Ascending aorta (tissue), 2 donors: ENCODE measurements around the gene LRP1B. TPM values are rescaled to one million over a fixed set of nuclear protein-coding genes. Genes with fewer than 3 reads are reported as not detected.

Source experiments
- DNase-seq, 2 donors: peaks; one replicate each; pipeline ENCODE4 v3.0.0-alpha.2; 2019; ENCODE audit warnings: low spot score in 2 of 2
- H3K27ac ChIP-seq, 2 donors: fragments of 200-600 bp; sonication (generic); one replicate each; pipeline ENCODE4 v1.5.1; 2016 to 2017; ENCODE audit warnings: mild to moderate bottlenecking in 1 of 2
- H3K27me3 ChIP-seq: fragments of 200-600 bp; sonication (generic); one replicate; pipeline ENCODE4 v1.5.1; 2017
- H3K36me3 ChIP-seq, 2 donors: fragments of 200-600 bp; sonication (generic); one replicate each; pipeline ENCODE4 v1.5.1; 2016
- H3K4me1 ChIP-seq, 2 donors: fragments of 200-600 bp; sonication (generic); one replicate each; pipeline ENCODE4 v1.5.1; 2016 to 2017; ENCODE audit warnings: mild to moderate bottlenecking in 1 of 2
- H3K4me3 ChIP-seq, 2 donors: fragments of 200-600 bp; sonication (generic); one replicate each; pipeline ENCODE4 v1.5.1; 2016 to 2017; ENCODE audit warnings: mild to moderate bottlenecking in 1 of 2
- H3K9me3 ChIP-seq, 2 donors: fragments of 200-600 bp; sonication (generic); one replicate each; pipeline ENCODE4 v1.5.1; 2016
- intact Hi-C: fragments of 100-400 bp; cut with DNase I; formaldehyde crosslinking; loops from one replicate; pipeline ENCODE4 v1.15.1; 2023
- total RNA-seq: library from RNA; depleted of rRNA; stranded (reverse); fragments of >200 nt; gene quantifications from one replicate; pipeline ENCODE4 v1.1.0, GENCODE V29; 2016
- TF ChIP-seq, protein P1 (sequence below), 3 experiments: fragments of 200-600 bp in 2 of 3; fragments of 450-650 bp in 1 of 3; sonication (generic) in 2 of 3; IDR thresholded peaks; one replicate each; pipeline ENCODE4 v1.5.1; 2016 to 2019; ENCODE audit warnings: antibody characterized with exemption in 3 of 3, mild to moderate bottlenecking in 1 of 3, moderate library complexity in 1 of 3

The LRP1B gene
- total RNA-seq, 1 donor from 2014 or later, result not detected

DNA sequence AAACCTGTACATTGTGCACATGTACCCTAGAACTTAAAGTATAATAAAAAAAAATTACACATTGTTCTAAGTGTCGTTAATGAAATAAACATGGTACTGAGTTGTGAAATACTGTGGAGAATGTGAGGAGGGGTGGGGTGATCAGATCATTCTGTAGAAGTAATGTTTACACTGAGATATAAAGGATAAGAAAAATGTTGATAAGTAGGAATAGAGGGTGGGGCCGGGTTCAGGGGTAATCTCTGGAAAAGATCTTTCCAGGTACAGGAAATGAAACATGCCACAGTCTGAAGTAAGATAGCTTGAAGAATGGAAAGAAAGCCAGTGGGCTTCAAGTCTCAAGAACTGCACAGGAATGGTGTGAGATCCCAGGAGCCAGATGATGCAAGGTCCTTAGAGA is 1482.4 kb downstream of the LRP1B start:
- Histone ChIP-seq H3K36me3 (no peaks in the 10 kb centered on the region), H3K27me3 (no peaks in the 10 kb centered on the region), H3K4me3 (no peak overlapping the region), H3K27ac (no peak overlapping the region), H3K4me1 (no peaks in the 10 kb centered on the region), H3K9me3 (no peaks in the 10 kb centered on the region)
- TF ChIP-seq, protein P1, sequence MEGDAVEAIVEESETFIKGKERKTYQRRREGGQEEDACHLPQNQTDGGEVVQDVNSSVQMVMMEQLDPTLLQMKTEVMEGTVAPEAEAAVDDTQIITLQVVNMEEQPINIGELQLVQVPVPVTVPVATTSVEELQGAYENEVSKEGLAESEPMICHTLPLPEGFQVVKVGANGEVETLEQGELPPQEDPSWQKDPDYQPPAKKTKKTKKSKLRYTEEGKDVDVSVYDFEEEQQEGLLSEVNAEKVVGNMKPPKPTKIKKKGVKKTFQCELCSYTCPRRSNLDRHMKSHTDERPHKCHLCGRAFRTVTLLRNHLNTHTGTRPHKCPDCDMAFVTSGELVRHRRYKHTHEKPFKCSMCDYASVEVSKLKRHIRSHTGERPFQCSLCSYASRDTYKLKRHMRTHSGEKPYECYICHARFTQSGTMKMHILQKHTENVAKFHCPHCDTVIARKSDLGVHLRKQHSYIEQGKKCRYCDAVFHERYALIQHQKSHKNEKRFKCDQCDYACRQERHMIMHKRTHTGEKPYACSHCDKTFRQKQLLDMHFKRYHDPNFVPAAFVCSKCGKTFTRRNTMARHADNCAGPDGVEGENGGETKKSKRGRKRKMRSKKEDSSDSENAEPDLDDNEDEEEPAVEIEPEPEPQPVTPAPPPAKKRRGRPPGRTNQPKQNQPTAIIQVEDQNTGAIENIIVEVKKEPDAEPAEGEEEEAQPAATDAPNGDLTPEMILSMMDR (IDR thresholded peaks at IDR 0.05), result no peak
- intact Hi-C loops, result no loop called here
- DNase-seq, result no peak

GRCh38 chr2:140643761-140644187 is 1487.0 kb downstream of the LRP1B start:
- Histone ChIP-seq H3K9me3 (no peaks in the 10 kb centered on the region), H3K27ac (no peak overlapping the region), H3K36me3 (no peaks in the 10 kb centered on the region), H3K27me3 (no peaks in the 10 kb centered on the region), H3K4me3 (no peak overlapping the region), H3K4me1 (no peaks in the 10 kb centered on the region)
- no peak for DNase-seq
- TF ChIP-seq, protein P1 (IDR thresholded peaks at IDR 0.05), result no peak
- intact Hi-C loops, result no loop called here

DNA sequence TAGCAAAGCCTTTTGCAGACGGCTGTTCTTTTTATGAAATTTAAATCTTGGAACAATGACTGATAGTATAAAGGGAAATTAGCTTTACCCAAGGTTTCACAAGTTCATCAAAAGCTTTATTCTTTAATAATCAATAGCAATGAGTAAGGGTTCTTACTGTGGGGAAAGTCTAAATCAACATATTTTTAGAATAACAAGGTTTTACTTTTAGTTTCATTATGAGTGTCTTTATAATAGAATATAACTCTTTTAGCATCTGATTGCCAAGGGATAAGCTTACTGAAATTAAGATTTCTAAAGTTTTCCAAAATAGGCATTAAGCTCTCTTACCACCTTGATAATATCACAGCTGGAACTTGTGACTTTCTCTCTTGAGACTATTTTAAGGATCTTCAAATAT is 1489.7 kb downstream of the LRP1B start:
- Histone ChIP-seq H3K27me3 (no peaks in the 10 kb centered on the region), H3K4me3 (no peak overlapping the region), H3K9me3 (no peaks in the 10 kb centered on the region), H3K27ac (no peak overlapping the region), H3K36me3 (no peaks in the 10 kb centered on the region), H3K4me1 (no peaks in the 10 kb centered on the region)
- intact Hi-C loops, result no loop called here
- DNase-seq, result no peak
- TF ChIP-seq, protein P1 (IDR thresholded peaks at IDR 0.05), result no peak

- Histone ChIP-seq H3K9me3 (no peaks in the 10 kb centered on the region), H3K36me3 (no peaks in the 10 kb centered on the region), H3K27ac (no peak overlapping the region), H3K4me1 (no peaks in the 10 kb centered on the region), H3K27me3 (no peaks in the 10 kb centered on the region), H3K4me3 (no peak overlapping the region)
- no peak for DNase-seq
- intact Hi-C loops, result no loop called here
- TF ChIP-seq, protein P1 (IDR thresholded peaks at IDR 0.05), result no peak
Observed at GRCh38 chr2:140639628-140640027, 1491.2 kb downstream of the LRP1B start.

DNA sequence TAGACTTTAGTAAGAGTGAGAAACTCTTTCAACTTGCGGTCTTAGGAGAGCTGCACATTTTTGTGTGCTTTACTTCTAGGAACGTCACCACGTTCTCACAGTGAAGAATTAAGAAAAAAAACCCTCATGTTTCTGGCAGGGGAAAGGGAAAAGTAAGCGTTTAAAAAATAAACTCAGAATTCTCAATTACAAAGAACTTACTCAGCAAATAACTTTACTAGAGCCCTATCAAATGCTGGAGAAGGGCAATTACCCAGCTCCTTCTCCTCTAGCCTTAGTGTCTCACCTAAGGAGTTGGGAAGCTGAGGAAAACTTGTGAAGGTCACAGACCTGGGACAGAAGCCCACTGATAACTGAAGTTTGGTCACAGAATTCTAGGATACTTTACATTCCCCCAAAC is 1500.3 kb downstream of the LRP1B start:
- intact Hi-C loops, result no loop called here
- Histone ChIP-seq H3K4me3 (no peak overlapping the region), H3K36me3 (no peaks in the 10 kb centered on the region), H3K27ac (no peak overlapping the region), H3K4me1 (no peaks in the 10 kb centered on the region), H3K27me3 (no peaks in the 10 kb centered on the region), H3K9me3 (no peaks in the 10 kb centered on the region)
- no peak for DNase-seq
- TF ChIP-seq, protein P1 (IDR thresholded peaks at IDR 0.05), result no peak

DNA sequence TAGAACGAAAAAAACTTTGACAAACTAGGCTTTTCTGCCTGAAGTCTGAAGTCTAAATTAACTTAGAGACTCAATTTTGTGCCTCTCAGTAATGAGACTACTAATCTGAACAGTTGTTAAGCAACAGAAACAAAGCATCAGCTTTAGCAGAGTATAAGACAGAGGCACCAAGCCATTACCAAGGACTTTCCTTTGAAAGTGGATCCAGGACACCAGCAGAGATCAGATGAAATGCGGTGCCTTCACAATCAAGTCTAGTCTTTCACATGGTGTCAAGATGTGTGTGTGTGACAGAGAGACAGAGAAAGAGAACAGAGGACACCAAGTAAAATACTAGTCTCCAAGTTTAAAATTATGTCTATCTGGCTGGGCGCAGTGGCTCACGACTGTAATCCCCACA is 1502.9 kb downstream of the LRP1B start:
- intact Hi-C loops, result no loop called here
- Histone ChIP-seq H3K4me3 (no peak overlapping the region), H3K4me1 (no peaks in the 10 kb centered on the region), H3K36me3 (no peaks in the 10 kb centered on the region), H3K9me3 (no peaks in the 10 kb centered on the region), H3K27me3 (no peaks in the 10 kb centered on the region), H3K27ac (no peak overlapping the region)
- TF ChIP-seq, protein P1 (IDR thresholded peaks at IDR 0.05), result no peak
- DNase-seq, result no peak
